ENCODE results near the gene GPR155.

- TF ChIP-seq POLR2A (IDR thresholded peaks at IDR 0.05): no peak
- TF ChIP-seq CTCF (IDR thresholded peaks at IDR 0.05): no peak
These were observed 44.0 kb downstream of the GPR155 start for GRCh38 chr2:174442546-174443510.
